Mesendoderm (in vitro differentiated cells): ENCODE results near the gene ZNF618.

Experiments
- DNase-seq: peaks from one replicate; pipeline ENCODE4 v3.0.0; 2013
- H2AK5ac ChIP-seq: 2 replicates; pipeline ENCODE4 v1.6.1; 2013; ENCODE audit warnings: low read length, inconsistent platforms
- H2BK120ac ChIP-seq: 2 replicates; pipeline ENCODE4 v1.6.1; 2013; ENCODE audit warnings: low read depth, mild to moderate bottlenecking, low read length, moderate library complexity, mixed read lengths
- H2BK15ac ChIP-seq: replicated peaks from 2 replicates; pipeline ENCODE4 v1.6.1; 2013; ENCODE audit warnings: low read depth, mild to moderate bottlenecking, moderate library complexity
- H2BK5ac ChIP-seq: 2 replicates; pipeline ENCODE4 v1.6.1; 2013; ENCODE audit warnings: low read length, inconsistent platforms
- H3K18ac ChIP-seq: 2 replicates; pipeline ENCODE4 v1.6.1; 2013; ENCODE audit warnings: mild to moderate bottlenecking, low read length, mixed read lengths
- H3K23ac ChIP-seq: one replicate; pipeline ENCODE4 v1.6.1; 2013; ENCODE audit warnings: low read length
- H3K27ac ChIP-seq: 2 replicates; pipeline ENCODE4 v1.5.1; 2013; ENCODE audit warnings: low read depth, mild to moderate bottlenecking, inconsistent platforms, low read length, moderate library complexity
- H3K27me3 ChIP-seq: 2 replicates; pipeline ENCODE4 v1.6.1; 2013; ENCODE audit warnings: low read length, control low read depth, mild to moderate bottlenecking, inconsistent platforms; ENCODE audit not compliant: insufficient read depth, poor library complexity
- H3K36me3 ChIP-seq: 2 replicates; pipeline ENCODE4 v1.6.1; 2013; ENCODE audit warnings: low read length, inconsistent platforms; ENCODE audit not compliant: control insufficient read depth, insufficient read depth
- H3K4ac ChIP-seq: one replicate; pipeline ENCODE4 v1.6.1; 2013; ENCODE audit warnings: low read depth, mild to moderate bottlenecking, low read length, moderate library complexity
- H3K4me1 ChIP-seq: 2 replicates; pipeline ENCODE4 v1.6.1; 2013; ENCODE audit warnings: low read depth, low read length, inconsistent platforms; ENCODE audit not compliant: control insufficient read depth
- H3K4me2 ChIP-seq: 2 replicates; pipeline ENCODE4 v1.6.1; 2013; ENCODE audit warnings: low read length
- H3K4me3 ChIP-seq: 2 replicates; pipeline ENCODE4 v1.5.1; 2013; ENCODE audit warnings: mild to moderate bottlenecking, low read length
- H3K56ac ChIP-seq: one replicate; pipeline ENCODE4 v1.6.1; 2013; ENCODE audit warnings: low read length
- H3K79me1 ChIP-seq: 2 replicates; pipeline ENCODE4 v1.6.1; 2013; ENCODE audit warnings: low read length, inconsistent platforms
- H3K79me2 ChIP-seq: 2 replicates; pipeline ENCODE4 v1.6.1; 2013; ENCODE audit warnings: mild to moderate bottlenecking, low read length; ENCODE audit not compliant: control insufficient read depth, insufficient read depth
- H3K9ac ChIP-seq: 2 replicates; pipeline ENCODE4 v1.6.1; 2013; ENCODE audit warnings: low read length, inconsistent platforms
- H4K5ac ChIP-seq: one replicate; pipeline ENCODE4 v1.6.1; 2013; ENCODE audit warnings: low read length
- H4K8ac ChIP-seq: one replicate; pipeline ENCODE4 v1.6.1; 2013; ENCODE audit warnings: low read depth, mild to moderate bottlenecking, control low read depth, low read length, moderate library complexity
- WGBS: extraction: QIAGEN DNeasy Blood & Tissue Kit; methylation state at CpG from one replicate; pipeline ENCODE4 v1.1.7; 2013; ENCODE audit warnings: low lambda C conversion rate, missing lambda C conversion rate; ENCODE audit not compliant: insufficient coverage; ENCODE audit errors: extremely low coverage; 5-methylcytosine and 5-hydroxymethylcytosine counted together

Gene ZNF618

DNA sequence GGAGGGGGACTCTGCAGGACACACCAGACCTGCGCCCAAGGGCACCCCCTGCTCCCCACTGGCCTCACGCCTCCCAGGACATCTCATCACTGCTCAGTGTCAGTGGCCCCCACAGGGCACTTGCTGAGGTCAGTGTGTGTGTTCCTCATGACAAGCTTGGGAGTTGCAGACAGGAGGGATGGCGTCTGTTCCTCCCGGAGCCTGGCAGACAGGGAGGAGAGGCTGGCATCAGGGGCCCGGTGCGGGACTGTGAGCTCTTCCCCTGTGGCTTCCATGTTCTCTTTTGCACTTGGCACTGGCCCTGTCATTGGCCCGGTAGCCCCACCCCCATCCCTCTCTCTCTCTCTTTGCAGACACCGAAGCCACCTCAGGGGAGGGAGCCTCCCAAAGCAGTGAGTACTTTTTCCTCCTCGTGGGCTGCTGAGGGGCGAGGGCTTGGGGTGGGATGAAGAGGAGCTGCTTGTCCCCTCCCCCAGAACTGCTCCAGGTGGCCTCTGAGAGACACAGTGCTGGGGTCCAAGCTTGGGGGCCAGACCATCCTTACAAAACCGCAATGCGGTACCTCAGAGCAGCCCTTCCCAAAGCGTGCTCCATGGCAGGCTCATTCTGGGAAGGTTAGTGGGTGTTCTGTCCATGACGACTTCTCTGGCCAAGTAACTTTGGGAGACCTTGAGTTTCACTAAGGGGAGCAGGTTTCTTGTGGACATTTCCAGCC is 126.3 kb downstream of the ZNF618 start:
- no peak overlapping the region for H3K27ac ChIP-seq
- H4K5ac ChIP-seq, result no peak overlapping the region
- H4K8ac ChIP-seq, result no peak overlapping the region
- H3K4me1 ChIP-seq, result no peaks in the 10 kb centered on the region
- no peaks in the 10 kb centered on the region for H3K27me3 ChIP-seq
- no peak overlapping the region for H3K9ac ChIP-seq
- no peak overlapping the region for H3K4me2 ChIP-seq
- H3K4ac ChIP-seq, result no peak overlapping the region
- H2BK5ac ChIP-seq, result no peak overlapping the region
- no CpG with 5 or more reads among the region's 14 CpGs for whole genome bisulfite sequencing
- peaks cover 3% of the 10 kb centered on the region for H3K36me3 ChIP-seq
- no peak overlapping the region for H3K4me3 ChIP-seq
- no peak overlapping the region for H3K18ac ChIP-seq
- no peak overlapping the region for H3K56ac ChIP-seq
- H3K79me2 ChIP-seq, result no peaks in the 10 kb centered on the region
- no peak overlapping the region for H3K23ac ChIP-seq
- no peak overlapping the region for H2AK5ac ChIP-seq
- H2BK15ac ChIP-seq, result no peak overlapping the region
- DNase-seq, result no peak
- no peaks in the 10 kb centered on the region for H3K79me1 ChIP-seq
- no peak overlapping the region for H2BK120ac ChIP-seq

DNA sequence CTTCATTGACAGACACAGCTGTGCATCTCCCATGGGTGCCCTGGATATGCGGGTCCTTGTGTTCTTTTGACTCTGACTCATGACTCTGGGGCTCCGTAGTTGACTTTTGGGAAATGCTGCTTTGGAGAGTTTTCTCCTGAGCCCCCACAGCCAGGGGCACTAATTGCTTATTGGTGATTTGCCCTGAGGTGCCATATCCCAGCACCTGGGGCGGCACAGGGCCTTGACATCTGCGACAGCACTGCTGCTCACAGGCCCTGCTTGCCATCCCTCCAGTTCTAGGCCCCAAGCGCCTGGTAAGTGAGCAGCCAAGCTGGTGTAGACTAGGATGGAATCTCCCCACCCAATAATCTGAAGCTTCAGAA is 126.9 kb downstream of the ZNF618 start:
- H3K56ac ChIP-seq, result no peak overlapping the region
- no peak overlapping the region for H3K27ac ChIP-seq
- H2BK15ac ChIP-seq, result no peak overlapping the region
- H3K4me2 ChIP-seq, result no peak overlapping the region
- no peak overlapping the region for H2BK5ac ChIP-seq
- no peak overlapping the region for H3K4me3 ChIP-seq
- no peaks in the 10 kb centered on the region for H3K79me2 ChIP-seq
- H3K23ac ChIP-seq, result no peak overlapping the region
- peaks cover 3% of the 10 kb centered on the region for H3K36me3 ChIP-seq
- no peak overlapping the region for H4K5ac ChIP-seq
- H3K4me1 ChIP-seq, result no peaks in the 10 kb centered on the region
- no peak overlapping the region for H4K8ac ChIP-seq
- no peak overlapping the region for H2BK120ac ChIP-seq
- no CpG with 5 or more reads among the region's 5 CpGs for WGBS
- no peak for DNase-seq
- no peaks in the 10 kb centered on the region for H3K27me3 ChIP-seq
- H3K79me1 ChIP-seq, result no peaks in the 10 kb centered on the region
- H3K4ac ChIP-seq, result no peak overlapping the region
- no peak overlapping the region for H3K9ac ChIP-seq
- no peak overlapping the region for H3K18ac ChIP-seq
- H2AK5ac ChIP-seq, result no peak overlapping the region

DNA sequence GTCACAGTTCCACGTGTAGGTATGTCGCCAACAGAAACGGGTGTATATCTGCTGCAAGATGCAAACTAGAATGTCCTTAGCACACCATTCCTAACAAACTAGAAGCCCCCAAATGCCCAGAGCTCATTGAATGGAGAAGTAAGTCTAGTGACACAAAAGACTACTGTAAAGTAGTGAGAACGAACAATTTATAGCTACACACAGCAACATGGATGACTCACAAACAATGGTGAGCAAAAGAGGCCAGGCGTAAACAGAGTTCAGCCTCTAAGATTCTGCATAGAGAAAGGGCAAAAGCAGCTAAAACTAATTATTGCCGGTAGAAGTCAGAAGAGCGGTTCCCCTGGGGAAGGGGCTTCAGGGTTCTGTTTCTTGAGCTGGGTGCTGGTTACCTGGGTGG is 127.2 kb downstream of the ZNF618 start:
- H3K27me3 ChIP-seq, result no peaks in the 10 kb centered on the region
- no CpG with 5 or more reads among the region's 7 CpGs for WGBS
- H4K5ac ChIP-seq, result no peak overlapping the region

DNA sequence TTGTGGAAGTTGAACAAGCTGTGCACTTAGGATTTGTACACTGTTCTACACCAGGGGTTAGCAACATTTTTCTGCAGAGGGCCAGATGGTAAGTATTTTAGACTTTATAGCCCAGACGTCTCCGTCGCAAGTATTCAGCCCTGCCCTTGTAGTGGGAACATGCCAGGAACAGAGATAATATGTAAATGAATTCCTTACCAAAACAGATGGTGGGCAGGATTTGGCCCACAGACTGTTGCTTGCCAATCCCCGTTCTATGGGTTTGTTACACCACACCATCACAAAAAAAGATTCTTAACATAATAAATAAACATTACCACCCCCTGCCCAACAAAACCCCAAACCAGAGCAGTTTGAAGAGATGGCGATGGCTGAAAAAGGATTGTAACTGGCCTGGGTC is 127.6 kb downstream of the ZNF618 start:
- WGBS, result no CpG with 5 or more reads among the region's 5 CpGs
- H3K4me1 ChIP-seq, result no peaks in the 10 kb centered on the region
- no peak overlapping the region for H4K5ac ChIP-seq

More for the DNA sequence above, 127.2 kb downstream of the ZNF618 start:
- no peak overlapping the region for H3K18ac ChIP-seq
- H2AK5ac ChIP-seq, result no peak overlapping the region
- peaks cover 3% of the 10 kb centered on the region for H3K36me3 ChIP-seq
- H3K9ac ChIP-seq, result no peak overlapping the region
- no peak overlapping the region for H4K8ac ChIP-seq
- no peaks in the 10 kb centered on the region for H3K79me2 ChIP-seq
- no peaks in the 10 kb centered on the region for H3K79me1 ChIP-seq
- no peak overlapping the region for H3K4ac ChIP-seq
- H3K4me2 ChIP-seq, result no peak overlapping the region
- DNase-seq, result no peak
- no peaks in the 10 kb centered on the region for H3K4me1 ChIP-seq
- H3K4me3 ChIP-seq, result no peak overlapping the region
- no peak overlapping the region for H3K23ac ChIP-seq
- no peak overlapping the region for H3K56ac ChIP-seq
- H2BK5ac ChIP-seq, result no peak overlapping the region
- H2BK120ac ChIP-seq, result no peak overlapping the region
- no peak overlapping the region for H3K27ac ChIP-seq
- no peak overlapping the region for H2BK15ac ChIP-seq

DNA sequence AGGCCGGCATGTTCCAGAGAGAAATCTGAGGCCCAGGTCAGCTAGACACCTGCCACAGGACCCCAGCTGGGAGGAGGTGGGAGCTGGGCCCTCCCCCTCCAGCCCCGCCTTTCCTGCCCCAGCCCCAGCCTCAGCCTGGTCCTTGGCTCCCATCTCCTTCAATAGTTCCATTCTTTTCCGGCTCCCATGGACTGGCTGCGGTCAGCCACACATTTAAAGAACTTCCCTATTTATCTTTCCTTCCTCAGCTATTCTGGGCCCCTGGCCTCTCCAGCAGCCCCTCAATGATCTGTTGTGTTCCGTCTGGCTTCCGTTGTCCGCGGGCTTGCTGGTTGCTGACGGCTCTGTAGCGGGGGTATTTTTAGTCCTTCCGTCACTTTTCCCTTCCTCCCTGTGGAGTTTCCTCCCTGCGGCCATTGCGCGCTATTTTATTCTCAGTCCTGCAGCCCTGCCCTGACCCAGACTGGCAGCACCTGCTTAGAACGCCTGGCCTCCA is 128.2 kb downstream of the ZNF618 start:
- DNase-seq, result no peak
- no CpG with 5 or more reads among the region's 15 CpGs for WGBS
- no peak overlapping the region for H4K8ac ChIP-seq
- H3K27ac ChIP-seq, result no peak overlapping the region
- no peak overlapping the region for H3K56ac ChIP-seq
- H2BK120ac ChIP-seq, result no peak overlapping the region
- no peaks in the 10 kb centered on the region for H3K4me1 ChIP-seq
- no peak overlapping the region for H3K4me3 ChIP-seq
- no peak overlapping the region for H2AK5ac ChIP-seq
- H3K36me3 ChIP-seq, result peaks cover 3% of the 10 kb centered on the region
- H3K9ac ChIP-seq, result no peak overlapping the region
- no peaks in the 10 kb centered on the region for H3K79me2 ChIP-seq
- no peak overlapping the region for H2BK15ac ChIP-seq
- H3K79me1 ChIP-seq, result no peaks in the 10 kb centered on the region
- H3K18ac ChIP-seq, result no peak overlapping the region
- no peak overlapping the region for H3K4me2 ChIP-seq
- H4K5ac ChIP-seq, result no peak overlapping the region
- H3K27me3 ChIP-seq, result no peaks in the 10 kb centered on the region
- no peak overlapping the region for H2BK5ac ChIP-seq
- H3K23ac ChIP-seq, result no peak overlapping the region
- no peak overlapping the region for H3K4ac ChIP-seq

More for the DNA sequence above, 127.6 kb downstream of the ZNF618 start:
- no peaks in the 10 kb centered on the region for H3K27me3 ChIP-seq
- H3K79me2 ChIP-seq, result no peaks in the 10 kb centered on the region
- no peaks in the 10 kb centered on the region for H3K79me1 ChIP-seq
- H3K18ac ChIP-seq, result no peak overlapping the region
- H3K9ac ChIP-seq, result no peak overlapping the region
- no peak overlapping the region for H2BK15ac ChIP-seq
- H3K56ac ChIP-seq, result no peak overlapping the region
- no peak overlapping the region for H3K23ac ChIP-seq
- no peak overlapping the region for H2BK120ac ChIP-seq
- no peak overlapping the region for H3K4ac ChIP-seq
- DNase-seq, result no peak
- no peak overlapping the region for H3K4me2 ChIP-seq
- H3K36me3 ChIP-seq, result peaks cover 3% of the 10 kb centered on the region
- H4K8ac ChIP-seq, result no peak overlapping the region
- H2AK5ac ChIP-seq, result no peak overlapping the region
- H3K27ac ChIP-seq, result no peak overlapping the region
- no peak overlapping the region for H2BK5ac ChIP-seq
- no peak overlapping the region for H3K4me3 ChIP-seq
